ENCODE data around the gene PARVG. TPM values are rescaled to one million over a fixed set of nuclear protein-coding genes. Genes with fewer than 3 reads are reported as not detected.
A peak's percentile ranks its signal among the peaks of the same experiment; 100 is the strongest.

Gene PARVG
- polyA plus RNA-seq, 1 donor from 2014 or later = 120 TPM

DNA sequence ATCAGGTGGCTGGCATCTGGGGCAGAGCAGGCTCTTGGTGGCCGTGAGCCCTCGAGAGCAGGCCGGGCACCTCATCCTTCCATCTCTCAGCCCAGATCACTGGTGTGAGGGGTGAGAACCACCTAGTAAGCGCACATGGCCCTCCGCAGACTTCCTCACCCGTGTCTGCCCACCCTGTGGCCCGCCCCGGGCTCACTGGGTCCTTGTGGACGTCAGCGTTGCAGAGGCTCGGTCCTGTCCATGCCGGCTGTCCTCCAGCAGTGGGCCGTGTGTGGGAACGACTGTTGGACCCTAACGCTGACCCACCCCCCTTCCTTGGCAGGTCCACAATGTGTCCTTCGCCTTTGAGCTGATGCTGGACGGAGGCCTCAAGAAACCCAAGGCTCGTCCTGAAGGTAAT is 17.2 kb upstream of the PARVG start:
- no peaks in the 10 kb centered on the region for H3K27me3 Mint-ChIP-seq
- H3K27ac Mint-ChIP-seq = no peak overlapping the region
- H3K4me3 Mint-ChIP-seq = no peak overlapping the region
- H3K4me1 Mint-ChIP-seq = no peaks in the 10 kb centered on the region
- no peaks in the 10 kb centered on the region for H3K9me3 Mint-ChIP-seq
- H3K36me3 Mint-ChIP-seq = no peaks in the 10 kb centered on the region

DNA sequence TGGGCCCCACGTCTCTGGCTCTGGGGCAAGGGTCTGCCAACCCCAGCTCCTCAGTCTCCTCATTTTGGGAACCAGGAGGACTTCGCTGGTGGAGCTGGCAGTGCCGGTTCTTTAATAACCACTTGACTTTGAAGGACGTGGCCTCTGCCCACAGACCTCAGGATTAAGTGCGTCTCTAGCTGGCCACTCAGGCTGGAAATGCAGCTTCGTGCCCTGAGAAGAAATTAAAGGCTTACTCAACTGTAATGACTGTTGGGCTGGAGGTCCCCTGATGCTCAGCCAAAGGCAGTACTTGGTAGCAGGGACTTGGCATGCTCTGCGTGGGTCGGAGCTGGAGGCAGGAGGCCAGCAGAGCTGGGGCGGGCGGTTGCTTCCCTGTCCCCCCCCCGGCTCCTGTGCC is 16.7 kb upstream of the PARVG start:
- H3K36me3 Mint-ChIP-seq = no peaks in the 10 kb centered on the region
- no peaks in the 10 kb centered on the region for H3K27me3 Mint-ChIP-seq
- no peak overlapping the region for H3K4me3 Mint-ChIP-seq
- no peaks in the 10 kb centered on the region for H3K9me3 Mint-ChIP-seq
- H3K4me1 Mint-ChIP-seq = no peaks in the 10 kb centered on the region
- no peak overlapping the region for H3K27ac Mint-ChIP-seq

DNA sequence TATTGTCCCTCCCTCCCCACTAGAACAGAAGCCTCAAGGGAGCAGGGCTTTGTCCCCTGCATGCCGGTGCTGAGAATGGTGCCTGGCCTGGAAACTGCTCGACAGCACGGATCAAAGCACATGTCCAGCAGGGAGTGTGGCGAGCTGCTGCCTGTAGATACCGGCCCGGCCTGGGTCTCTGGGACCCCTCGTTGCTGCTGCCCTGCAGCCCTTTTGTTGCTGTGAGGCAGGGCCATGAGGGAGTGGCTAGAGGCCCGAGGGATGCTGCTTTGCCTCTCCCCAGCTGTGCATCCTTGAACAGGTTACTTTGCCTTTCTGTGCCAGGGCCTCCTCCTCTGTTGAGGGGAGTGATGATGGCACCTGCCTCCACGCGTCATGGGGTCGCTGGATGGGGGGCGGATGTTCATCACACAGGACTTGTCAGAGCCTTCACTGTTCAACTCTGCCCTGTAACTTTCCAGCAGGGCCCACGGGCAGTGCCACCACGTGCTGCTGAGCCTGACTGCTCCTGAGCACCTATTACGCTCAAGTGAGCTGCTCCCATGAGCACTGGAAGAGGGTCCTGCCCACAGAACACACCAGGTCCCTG is 15.3 kb upstream of the PARVG start:
- no peak overlapping the region for H3K4me3 Mint-ChIP-seq

DNA sequence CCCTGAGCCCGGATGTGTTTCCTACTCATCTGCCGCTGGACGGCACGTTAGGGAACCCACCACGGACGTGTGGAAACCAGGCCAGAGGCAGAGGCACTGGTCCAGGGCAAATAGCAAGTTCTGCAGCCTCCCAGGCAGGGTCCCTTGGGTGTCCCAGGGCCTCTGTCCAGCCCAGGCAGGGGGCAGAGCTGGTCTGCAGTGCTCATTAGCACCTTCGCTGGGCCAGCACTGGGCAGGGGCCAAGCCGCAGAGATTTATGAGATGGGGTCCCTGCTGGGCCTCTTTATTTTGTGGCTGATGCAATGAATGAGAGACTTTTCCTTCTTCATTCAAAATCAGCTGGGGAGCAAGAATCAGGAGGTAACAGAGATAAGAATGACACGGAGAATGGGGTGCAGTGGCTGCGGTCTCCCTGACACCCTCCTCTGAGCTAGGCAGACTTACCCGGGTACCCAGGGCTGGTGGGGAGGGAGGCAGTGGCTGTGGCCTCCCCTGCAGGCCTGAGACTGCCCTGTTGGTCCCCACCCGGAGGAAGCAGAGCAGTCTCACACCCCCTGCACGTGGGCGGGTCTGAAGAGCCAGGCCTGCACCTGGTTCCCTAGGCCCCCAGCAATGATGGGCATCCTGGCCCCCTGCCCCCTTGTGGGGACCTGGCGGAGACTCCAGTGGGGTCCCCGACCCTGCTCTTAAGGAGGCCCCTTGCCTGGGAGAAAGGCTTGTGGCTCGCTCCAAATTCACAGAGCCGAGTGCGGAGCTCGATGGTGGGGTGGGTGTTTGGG is 14.0 kb upstream of the PARVG start:
- no peaks in the 10 kb centered on the region for H3K9me3 Mint-ChIP-seq
- no peaks in the 10 kb centered on the region for H3K36me3 Mint-ChIP-seq
- peak overlapping the region in 1 of 3 donors; percentile 57 for H3K27ac Mint-ChIP-seq
- H3K4me1 Mint-ChIP-seq = peaks cover 0 to 2% (median 0%) of the 10 kb centered on the region in 3 donors
- no peaks in the 10 kb centered on the region for H3K27me3 Mint-ChIP-seq
- H3K4me3 Mint-ChIP-seq = no peak overlapping the region

More for the DNA sequence above, 15.3 kb upstream of the PARVG start:
- Mint-ChIP-seq H3K4me1 (no peaks in the 10 kb centered on the region), H3K27ac (no peak overlapping the region), H3K9me3 (no peaks in the 10 kb centered on the region), H3K27me3 (no peaks in the 10 kb centered on the region), H3K36me3 (no peaks in the 10 kb centered on the region)

DNA sequence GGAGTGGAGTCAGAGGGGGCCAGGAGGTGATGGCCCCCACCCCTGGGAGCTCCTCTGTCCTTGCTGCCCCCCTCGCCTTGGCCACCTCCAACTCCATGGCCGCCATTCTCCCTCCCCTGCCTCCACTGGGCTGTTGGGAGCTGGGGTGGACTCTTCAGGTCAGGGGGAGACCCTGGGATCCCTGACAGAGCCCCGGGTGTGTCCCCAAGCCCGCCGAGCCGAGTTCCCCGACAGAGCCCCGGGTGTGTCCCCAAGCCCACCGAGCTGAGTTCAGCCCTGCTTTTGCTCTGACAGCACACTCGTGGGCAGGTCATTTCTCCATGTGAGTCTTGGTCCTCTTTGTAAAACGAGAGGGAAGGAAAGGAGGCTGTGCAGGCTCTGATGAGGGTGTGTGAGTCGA is 13.2 kb upstream of the PARVG start:
- H3K27ac Mint-ChIP-seq = no peak overlapping the region
- H3K36me3 Mint-ChIP-seq = peaks cover 2% of the 10 kb centered on the region
- H3K27me3 Mint-ChIP-seq = no peaks in the 10 kb centered on the region
- H3K9me3 Mint-ChIP-seq = no peaks in the 10 kb centered on the region
- no peak overlapping the region for H3K4me3 Mint-ChIP-seq
- peaks cover 4 to 10% (median 8%) of the 10 kb centered on the region in 3 donors for H3K4me1 Mint-ChIP-seq

DNA sequence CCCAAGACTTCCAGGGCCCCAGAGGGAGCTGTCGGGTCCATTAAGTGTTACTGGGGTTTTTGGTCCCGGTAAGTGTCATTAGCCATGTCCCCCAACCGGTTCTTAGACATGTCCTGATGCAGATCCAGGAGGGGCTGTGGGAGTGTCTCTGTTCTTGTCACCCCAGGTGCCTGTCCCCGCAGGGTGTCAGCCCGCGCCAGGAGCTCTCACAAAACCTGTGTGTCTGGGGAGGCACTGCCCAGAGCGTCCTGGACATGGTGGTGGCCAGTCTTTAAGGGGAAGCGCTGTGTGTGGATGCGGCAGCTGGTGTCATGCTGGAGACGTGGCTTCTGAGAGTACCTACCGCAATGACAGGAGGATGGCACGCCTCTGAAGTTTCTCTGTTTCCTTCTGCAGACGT is 12.5 kb upstream of the PARVG start:
- H3K4me3 Mint-ChIP-seq = no peak overlapping the region
- H3K36me3 Mint-ChIP-seq = peaks cover 2% of the 10 kb centered on the region
- peak overlapping the region in 1 of 3 donors; percentile 19 for H3K27ac Mint-ChIP-seq
- peaks cover 7 to 12% (median 11%) of the 10 kb centered on the region in 3 donors for H3K4me1 Mint-ChIP-seq
- no peaks in the 10 kb centered on the region for H3K27me3 Mint-ChIP-seq
- no peaks in the 10 kb centered on the region for H3K9me3 Mint-ChIP-seq

DNA sequence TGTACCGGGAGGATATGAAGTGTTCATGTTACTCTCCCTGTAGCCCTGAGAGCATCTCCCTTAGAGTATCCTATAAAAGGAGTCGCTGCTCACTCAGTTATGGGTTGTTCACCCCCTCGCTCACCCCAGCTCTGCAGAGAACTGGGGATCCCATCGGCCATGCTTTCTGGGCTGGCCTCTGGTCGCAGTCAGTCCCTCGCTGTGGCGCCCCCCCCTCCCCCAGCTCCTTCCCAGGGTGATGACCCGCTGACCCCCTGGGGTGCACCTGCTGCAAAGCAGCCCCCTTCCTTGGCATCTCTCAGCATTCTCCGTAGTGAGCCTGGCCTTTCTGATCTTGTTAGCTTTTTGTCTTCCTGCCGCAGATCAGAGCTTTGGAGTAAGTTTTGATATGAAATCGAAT is 10.3 kb upstream of the PARVG start:
- Mint-ChIP-seq H3K27ac (peak overlapping the region in 1 of 3 donors; percentile 19), H3K27me3 (peaks cover under 1% of the 10 kb centered on the region), H3K4me3 (no peak overlapping the region), H3K36me3 (peaks cover 2% of the 10 kb centered on the region), H3K4me1 (peaks cover 7 to 12% (median 11%) of the 10 kb centered on the region in 3 donors), H3K9me3 (no peaks in the 10 kb centered on the region)

DNA sequence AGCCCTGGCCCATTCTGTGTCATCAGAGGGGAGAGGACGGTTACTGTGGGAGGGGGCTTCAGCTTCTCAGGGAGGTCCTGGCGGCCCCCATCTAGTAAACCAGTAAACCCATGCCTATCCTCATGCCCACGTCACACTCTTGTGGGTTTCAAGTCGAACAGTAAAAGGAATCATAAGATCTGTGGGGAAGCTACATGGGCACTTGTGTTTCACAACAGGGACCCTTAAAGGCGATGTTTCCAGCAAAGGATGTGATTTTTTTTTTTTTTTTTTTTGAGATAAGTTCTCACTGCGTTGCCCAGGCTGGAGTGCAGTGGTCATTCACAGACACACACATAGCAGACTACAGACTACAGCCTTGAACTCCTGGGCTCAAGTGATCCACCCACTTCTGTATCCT is 9.2 kb upstream of the PARVG start:
- no peaks in the 10 kb centered on the region for H3K9me3 Mint-ChIP-seq
- H3K4me3 Mint-ChIP-seq = no peak overlapping the region
- peaks cover 1% of the 10 kb centered on the region for H3K27me3 Mint-ChIP-seq
- peak overlapping the region in 2 of 3 donors; percentile 6 to 44 for H3K27ac Mint-ChIP-seq
- H3K36me3 Mint-ChIP-seq = peaks cover 2% of the 10 kb centered on the region
- peaks cover 7 to 12% (median 11%) of the 10 kb centered on the region in 3 donors for H3K4me1 Mint-ChIP-seq

DNA sequence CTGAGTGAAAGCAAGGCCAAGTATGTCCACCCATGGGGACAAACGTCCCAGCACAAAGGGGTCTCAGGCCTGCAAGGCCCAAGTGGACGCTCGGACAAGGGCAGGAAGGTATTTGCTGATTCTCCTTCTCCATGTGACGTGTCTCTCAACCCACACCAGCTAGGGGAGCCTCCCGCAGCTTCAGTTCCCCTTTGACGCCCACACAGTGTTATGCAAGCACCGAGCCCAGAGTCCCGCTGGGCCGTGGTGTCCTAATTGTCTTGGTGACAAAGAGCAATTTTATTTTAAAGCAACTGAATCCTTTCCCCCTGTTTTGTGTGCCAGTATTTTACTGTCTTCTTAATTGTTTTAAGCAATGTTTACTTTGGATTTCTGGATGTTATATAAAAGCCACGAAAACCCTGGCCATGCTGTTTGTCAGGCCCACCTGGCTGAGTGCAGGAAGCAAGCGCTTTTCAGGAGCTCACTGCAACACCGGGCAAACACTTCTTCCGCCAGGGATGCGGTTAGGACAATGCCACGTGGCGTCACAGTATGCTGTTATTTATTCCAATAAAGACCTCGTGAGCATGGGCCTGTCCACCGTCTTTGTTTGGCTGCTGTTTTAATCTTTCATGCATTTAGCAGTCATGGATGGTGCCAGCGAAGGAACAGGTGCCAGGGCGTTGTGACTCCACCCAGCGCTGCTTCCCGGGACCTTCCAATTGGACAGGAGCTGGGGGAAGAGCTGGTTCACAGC is 8.2 kb upstream of the PARVG start:
- H3K4me3 Mint-ChIP-seq = peak overlapping the region; percentile 3 to 71 (median 19)
- peaks cover 2% of the 10 kb centered on the region for H3K36me3 Mint-ChIP-seq
- H3K9me3 Mint-ChIP-seq = no peaks in the 10 kb centered on the region
- H3K27ac Mint-ChIP-seq = peak overlapping the region; percentile 6 to 76 (median 44)
- H3K27me3 Mint-ChIP-seq = peaks cover 1% of the 10 kb centered on the region
- peaks cover 7 to 12% (median 11%) of the 10 kb centered on the region in 3 donors for H3K4me1 Mint-ChIP-seq

DNA sequence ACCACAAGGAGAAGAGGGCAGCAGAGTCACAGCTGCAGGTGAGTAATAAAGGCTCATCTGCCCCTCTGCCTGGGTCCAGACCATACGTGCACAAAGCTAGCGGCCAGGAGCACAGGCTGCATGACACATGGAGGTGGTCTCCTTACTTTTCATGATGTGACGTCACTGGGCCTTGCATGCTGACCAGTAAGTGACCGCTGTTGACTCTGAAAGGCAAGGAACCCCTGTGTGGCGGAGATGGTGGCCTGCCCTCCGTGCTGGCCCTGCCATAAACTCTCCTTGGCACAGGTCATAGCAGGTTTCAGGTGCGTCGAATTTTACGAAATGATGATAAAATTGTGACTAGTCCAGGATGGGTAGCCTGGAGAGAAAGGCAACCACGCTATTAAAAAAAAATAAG is 7.6 kb upstream of the PARVG start:
- H3K36me3 Mint-ChIP-seq = peaks cover 2% of the 10 kb centered on the region
- H3K4me3 Mint-ChIP-seq = no peak overlapping the region
- H3K4me1 Mint-ChIP-seq = peaks cover 7 to 12% (median 11%) of the 10 kb centered on the region in 3 donors
- no peaks in the 10 kb centered on the region for H3K9me3 Mint-ChIP-seq
- peak overlapping the region in 1 of 3 donors; percentile 6 for H3K27ac Mint-ChIP-seq
- peaks cover 1% of the 10 kb centered on the region for H3K27me3 Mint-ChIP-seq

DNA sequence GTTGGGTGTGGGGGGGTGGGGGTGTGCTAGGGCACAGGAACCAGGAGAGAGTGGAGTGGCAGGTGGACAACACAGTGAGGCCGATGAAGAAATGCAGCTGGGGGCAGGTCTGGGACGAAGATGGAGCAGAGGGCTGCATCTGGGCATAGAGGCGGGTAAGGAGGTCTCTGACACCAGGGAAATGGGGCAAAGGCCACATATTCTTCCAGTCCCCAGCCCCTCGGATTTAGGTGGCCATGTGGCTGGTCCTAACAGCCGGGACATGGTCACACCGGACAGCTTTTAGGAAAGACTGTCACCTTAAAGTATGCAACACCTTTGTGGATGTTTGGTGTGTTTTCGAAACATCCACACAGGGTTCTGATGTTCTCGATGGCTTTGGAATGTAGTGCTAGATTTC is 5.0 kb upstream of the PARVG start:
- Mint-ChIP-seq H3K36me3 (peaks cover 2% of the 10 kb centered on the region), H3K4me1 (peaks cover 10 to 17% (median 17%) of the 10 kb centered on the region in 3 donors), H3K27ac (peak overlapping the region in 1 of 3 donors; percentile 23), H3K4me3 (no peak overlapping the region), H3K27me3 (peaks cover 1% of the 10 kb centered on the region), H3K9me3 (no peaks in the 10 kb centered on the region)

DNA sequence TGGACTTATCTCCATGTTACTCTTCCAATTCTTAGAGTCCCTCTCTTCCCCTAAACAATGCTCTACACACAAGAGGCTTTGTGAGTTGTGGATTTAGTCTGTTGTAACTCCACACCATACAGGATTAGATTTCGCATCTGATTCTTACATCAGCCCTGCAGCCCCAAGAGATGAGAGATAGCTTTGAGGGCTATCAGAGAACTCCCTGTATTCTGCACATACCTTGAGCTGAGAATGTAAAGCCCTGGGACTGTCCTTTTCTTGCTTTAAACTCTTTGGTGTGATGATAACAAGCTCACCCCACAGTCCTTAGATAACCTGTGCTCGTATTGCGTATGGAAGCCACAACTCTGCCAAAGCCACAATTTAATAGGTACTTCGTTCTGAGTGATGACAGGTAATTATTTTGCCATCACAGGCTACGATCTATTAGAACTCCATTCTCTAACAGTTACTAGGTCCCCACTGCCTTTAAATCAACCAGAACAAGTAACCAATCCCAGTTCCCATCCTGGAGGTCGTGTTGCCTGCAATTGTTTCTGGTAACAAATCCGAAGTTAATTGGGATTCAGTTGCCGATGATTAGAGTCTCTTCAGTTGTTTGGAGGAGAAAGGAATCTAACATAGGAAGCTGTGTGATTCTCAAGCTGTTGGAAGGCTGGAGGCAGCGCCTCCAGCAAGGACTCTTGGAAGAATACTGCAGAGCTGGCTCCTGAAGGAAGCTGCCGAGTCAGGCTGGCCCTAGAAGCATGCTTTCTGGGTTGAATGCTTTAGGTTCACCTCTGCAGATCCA is 1.3 kb upstream of the PARVG start:
- Mint-ChIP-seq H3K4me1 (peaks cover 12 to 20% (median 16%) of the 10 kb centered on the region in 3 donors), H3K9me3 (no peaks in the 10 kb centered on the region), H3K4me3 (peak overlapping the region in 2 of 4 donors; percentile 41 to 68), H3K36me3 (no peaks in the 10 kb centered on the region), H3K27me3 (peaks cover 1% of the 10 kb centered on the region), H3K27ac (peak overlapping the region in 2 of 3 donors; percentile 62 to 98)

DNA sequence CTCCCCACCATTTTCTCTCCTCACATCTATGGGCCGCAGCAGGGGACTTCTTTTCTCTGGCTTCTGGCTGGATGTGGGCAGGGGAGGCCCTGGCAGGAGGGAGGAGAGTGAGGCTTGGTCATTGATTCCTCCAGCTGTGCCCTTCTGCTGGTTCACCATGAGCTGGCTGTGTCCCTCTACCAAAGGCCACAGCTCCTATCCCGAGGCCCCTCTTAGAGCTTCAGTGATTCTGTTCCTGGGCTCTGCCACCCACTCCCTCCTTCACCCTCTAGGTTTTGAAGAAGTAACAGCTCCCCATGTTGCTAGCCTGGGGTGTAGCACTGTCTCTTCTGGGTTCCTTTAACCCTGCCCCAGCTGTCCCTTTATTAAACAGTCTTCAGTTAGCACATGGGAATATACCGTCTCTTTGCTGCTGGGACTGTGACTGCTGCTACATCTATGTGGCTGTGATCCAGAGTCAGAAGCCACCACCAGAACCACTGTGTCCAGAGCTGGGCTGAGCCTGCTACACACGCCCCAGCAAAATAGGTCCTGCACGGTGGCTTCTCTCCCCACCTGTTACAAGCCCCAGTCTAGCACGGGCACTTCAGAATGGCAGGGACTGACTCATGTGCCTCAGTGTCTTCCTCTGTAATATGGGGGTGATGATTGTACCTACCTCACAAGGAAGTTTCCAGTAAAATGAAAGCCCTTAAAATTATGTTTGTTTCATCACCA is 578 bp upstream of the PARVG start:
- Mint-ChIP-seq H3K27ac (peak overlapping the region; percentile 93 to 98 (median 96)), H3K9me3 (no peaks in the 10 kb centered on the region), H3K4me1 (peaks cover 12 to 20% (median 16%) of the 10 kb centered on the region in 3 donors), H3K27me3 (peaks cover 1% of the 10 kb centered on the region), H3K4me3 (peak overlapping the region; percentile 94 to 99 (median 97)), H3K36me3 (no peaks in the 10 kb centered on the region)
